HepG2 (cell line): Measurements from ENCODE around the gene GRHPR. TPM values are rescaled to one million over a fixed set of nuclear protein-coding genes. Genes with fewer than 3 reads are reported as not detected.
A peak's percentile ranks its signal among the peaks of the same experiment; 100 is the strongest.

Experiments used
- ARNT ChIP-seq: fragments of 450-650 bp; IDR thresholded peaks from 2 replicates; pipeline ENCODE4 v1.6.1; 2017
- ARNT2 ChIP-seq: sonication (generic); formaldehyde crosslinking; IDR thresholded peaks from 2 replicates; pipeline ENCODE4 v1.8.0; 2022; ENCODE audit warnings: mild to moderate bottlenecking, low read depth, missing genetic modification reagents, moderate library complexity
- BATF2 ChIP-seq: sonication (generic); formaldehyde crosslinking; IDR thresholded peaks from 2 replicates; pipeline ENCODE4 v1.8.0; 2022; ENCODE audit warnings: mild to moderate bottlenecking, missing genetic modification reagents, moderate library complexity
- BHLHE40 ChIP-seq: IDR thresholded peaks from 2 replicates; pipeline ENCODE4 v1.6.1; 2011; ENCODE audit warnings: low read length, improper control_type of control experiment
- ETV5 ChIP-seq: IDR thresholded peaks from 2 replicates; pipeline ENCODE4 v1.6.1; 2018; ENCODE audit warnings: missing biosample characterization, missing genetic modification reagents, inconsistent platforms, borderline replicate concordance
- FOXK2 ChIP-seq: fragments of 450-650 bp; IDR thresholded peaks from 2 replicates; pipeline ENCODE4 v1.6.1; 2016
- GFI1 ChIP-seq: sonication (generic); formaldehyde crosslinking; IDR thresholded peaks from 2 replicates; pipeline ENCODE4 v1.5.0; 2020; ENCODE audit warnings: missing genetic modification reagents, mild to moderate bottlenecking, borderline replicate concordance
- GMEB2 ChIP-seq: IDR thresholded peaks from 2 replicates; pipeline ENCODE4 v1.6.1; 2016; ENCODE audit warnings: missing biosample characterization, missing genetic modification reagents, low read depth
- ISL2 ChIP-seq: sonication (generic); formaldehyde crosslinking; IDR thresholded peaks from 2 replicates; pipeline ENCODE4 v1.5.0; 2020; ENCODE audit warnings: missing genetic modification reagents
- ISX ChIP-seq: sonication (generic); formaldehyde crosslinking; conservative IDR thresholded peaks from 2 replicates; pipeline ENCODE4 v1.5.0; 2020; ENCODE audit warnings: missing genetic modification reagents
- NFRKB ChIP-seq: fragments of 450-650 bp; IDR thresholded peaks from 2 replicates; pipeline ENCODE4 v1.6.1; 2017
- RBFOX2 ChIP-seq: fragments of 200-400 bp; formaldehyde crosslinking; IDR thresholded peaks from 2 replicates; pipeline ENCODE4 v1.6.1; 2017; ENCODE audit warnings: low read depth, mild to moderate bottlenecking, low read length
- RFX3 ChIP-seq: IDR thresholded peaks from 2 replicates; pipeline ENCODE4 v1.6.1; 2016; ENCODE audit warnings: missing biosample characterization, missing genetic modification reagents
- SOX5 ChIP-seq: IDR thresholded peaks from 2 replicates; pipeline ENCODE4 v1.6.1; 2016; ENCODE audit warnings: borderline replicate concordance
- TFDP1 ChIP-seq: IDR thresholded peaks from 2 replicates; pipeline ENCODE4 v1.6.1; 2016; ENCODE audit warnings: missing compliant biosample characterization, missing genetic modification reagents, borderline replicate concordance
- ZNF101 ChIP-seq: sonication (generic); formaldehyde crosslinking; IDR thresholded peaks from 2 replicates; pipeline ENCODE4 v1.4.0; 2020; ENCODE audit warnings: mild to moderate bottlenecking, low read depth, missing genetic modification reagents, borderline replicate concordance
- ZNF142 ChIP-seq: sonication (generic); formaldehyde crosslinking; IDR thresholded peaks from 2 replicates; pipeline ENCODE4 v1.4.0; 2020; ENCODE audit warnings: missing genetic modification reagents
- ZNF235 ChIP-seq: sonication (generic); formaldehyde crosslinking; IDR thresholded peaks from 2 replicates; pipeline ENCODE4 v1.8.1; 2023; ENCODE audit warnings: mild to moderate bottlenecking, missing genetic modification reagents, borderline replicate concordance
- ZNF296 ChIP-seq: sonication (generic); formaldehyde crosslinking; conservative IDR thresholded peaks from 2 replicates; pipeline ENCODE4 v1.5.0; 2020; ENCODE audit warnings: mild to moderate bottlenecking, missing genetic modification reagents
- ZNF563 ChIP-seq: sonication (generic); formaldehyde crosslinking; IDR thresholded peaks from 2 replicates; pipeline ENCODE4 v1.8.0; 2022; ENCODE audit warnings: mild to moderate bottlenecking, moderate library complexity, missing genetic modification reagents
- ZNF605 ChIP-seq: sonication (generic); formaldehyde crosslinking; IDR thresholded peaks from 2 replicates; pipeline ENCODE4 v1.8.0; 2022; ENCODE audit warnings: mild to moderate bottlenecking, missing genetic modification reagents
- ZNF710 ChIP-seq: sonication (generic); formaldehyde crosslinking; IDR thresholded peaks from 2 replicates; pipeline ENCODE4 v1.5.0; 2020; ENCODE audit warnings: mild to moderate bottlenecking, missing genetic modification reagents, borderline replicate concordance
- polyA plus RNA-seq, 8 experiments: library from polyadenylated mRNA; depleted of rRNA in 3 of 8; stranded (reverse) in 7 of 8; unstranded in 1 of 8; fragments of >200 nt; fragmentation: Illumina TruSeq in 4 of 8; extraction: Trizol in 4 of 8; gene quantifications; 2 replicates each; pipeline versions ENCODE4 v1.2.1 to v1.2.3, GENCODE V29; 2011 to 2016; ENCODE audit warnings: low read depth in 4 of 8, missing spikeins in 1 of 8, mixed read lengths in 1 of 8; ENCODE audit not compliant: insufficient read depth in 1 of 8
- total RNA-seq, 5 experiments: library from RNA; depleted of rRNA; stranded (reverse); fragments of >200 nt; fragmentation: Illumina TruSeq; extraction: Trizol; gene quantifications; 2 replicates each; pipeline ENCODE4 v1.2.3, GENCODE V29; 2016; ENCODE audit warnings: low read depth in 1 of 5

The GRHPR gene
- total and polyA plus RNA-seq, 2 of the 13 experiments (the other 11 are each of a cell fraction or from before 2014, with no cell fraction given): 113 to 115 TPM

GRCh38 chr9:37486256-37486615 lies 63.7 kb downstream of the GRHPR start (continued):
- TF ChIP-seq ETV5 (CRISPR knock-in tag): no peak
- no peak for TF ChIP-seq GMEB2 (CRISPR knock-in tag)
- no peak for TF ChIP-seq ZNF563
- 0 out of 2 replicates have a peak, but pooled peaks have one; percentile 8 for TF ChIP-seq BATF2 (CRISPR knock-in tag)
- no peak for TF ChIP-seq GFI1 (CRISPR knock-in tag)
- no peak for TF ChIP-seq ZNF710
- TF ChIP-seq ZNF296 (CRISPR knock-in tag): no peak
- no peak for TF ChIP-seq TFDP1 (CRISPR knock-in tag)
- TF ChIP-seq ZNF605 (CRISPR knock-in tag): peak; percentile 35; the same call in 1 of the 2 replicates
- no peak for TF ChIP-seq RFX3 (CRISPR knock-in tag)
- TF ChIP-seq NFRKB: no peak
- TF ChIP-seq ARNT2 (CRISPR knock-in tag): no peak
- TF ChIP-seq ZNF101 (CRISPR knock-in tag): no peak
- no peak for TF ChIP-seq ARNT
- no peak for TF ChIP-seq BHLHE40
- no peak for TF ChIP-seq ISL2 (CRISPR knock-in tag)
- TF ChIP-seq ISX (CRISPR knock-in tag): no peak
- no peak for TF ChIP-seq RBFOX2
- TF ChIP-seq FOXK2: no peak
- no peak for TF ChIP-seq ZNF235 (CRISPR knock-in tag)
- no peak for TF ChIP-seq SOX5
- no peak for TF ChIP-seq ZNF142 (CRISPR knock-in tag)
